Activated T-cell treated with anti-CD3 and anti-CD28 coated beads, Interleukin-2, amount 50 U/mL, for 24 hours (primary cell): Measurements from ENCODE around the gene MARCHF10.
A peak's percentile ranks its signal among the peaks of the same experiment; 100 is the strongest.
"Not testable (repeated sequence)": the region's sequence is repeated elsewhere in the genome, so short reads cannot be mapped to it uniquely, and the experiment has no call there.

Experiments used
- DNase-seq: peaks from one replicate; pipeline ENCODE4 v3.0.0-alpha.2; 2020
- H3K27ac Mint-ChIP-seq: 2 replicates; pipeline ENCODE4 v1.8.0; 2020; ENCODE audit warnings: mild to moderate bottlenecking, mixed read lengths
- H3K27me3 Mint-ChIP-seq: 2 replicates; pipeline ENCODE4 v1.8.0; 2020; ENCODE audit warnings: mixed read lengths
- H3K36me3 Mint-ChIP-seq: 2 replicates; pipeline ENCODE4 v1.8.0; 2020; ENCODE audit warnings: low read depth, mixed read lengths
- H3K4me1 Mint-ChIP-seq: 2 replicates; pipeline ENCODE4 v1.8.0; 2020; ENCODE audit warnings: low read depth, mixed read lengths
- H3K4me3 Mint-ChIP-seq: 2 replicates; pipeline ENCODE4 v1.8.0; 2020; ENCODE audit warnings: mild to moderate bottlenecking, moderate library complexity, mixed read lengths
- H3K9me3 Mint-ChIP-seq: 2 replicates; pipeline ENCODE4 v1.8.0; 2020; ENCODE audit warnings: mixed read lengths

MARCHF10 gene

DNA sequence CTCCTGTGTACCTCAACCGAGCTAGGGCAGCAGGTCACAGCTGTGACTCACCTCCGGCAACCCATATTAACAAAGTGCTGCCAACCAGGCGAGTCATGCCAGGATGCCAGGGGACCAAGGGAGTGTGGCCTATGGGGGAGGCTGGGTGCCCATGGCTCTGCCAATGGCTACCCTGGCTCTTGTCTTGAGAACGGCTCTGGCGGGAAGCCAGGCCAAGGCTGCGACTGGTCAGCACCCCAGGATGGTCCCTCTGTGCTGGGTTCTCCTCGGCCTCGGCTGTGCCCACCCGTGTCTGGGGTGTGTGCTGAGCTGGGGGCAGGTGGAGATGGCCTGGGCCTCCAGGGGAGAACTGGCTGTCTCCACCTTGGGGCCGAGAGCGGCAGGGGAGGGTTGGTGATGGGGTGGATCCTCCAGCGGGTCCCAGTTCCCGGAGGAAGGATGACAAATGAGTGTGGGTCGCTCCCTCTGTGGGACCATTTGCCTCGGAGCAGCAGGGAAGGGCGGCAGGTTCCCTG is 104.8 kb downstream of the MARCHF10 start:
- Mint-ChIP-seq H3K27me3 (peaks cover 66% of the 10 kb centered on the region), H3K4me1 (peaks cover 15% of the 10 kb centered on the region), H3K4me3 (peak overlapping the region; percentile 58), H3K36me3 (no peaks in the 10 kb centered on the region), H3K9me3 (no peaks in the 10 kb centered on the region), H3K27ac (no peak overlapping the region)
- no peak for DNase-seq

DNA sequence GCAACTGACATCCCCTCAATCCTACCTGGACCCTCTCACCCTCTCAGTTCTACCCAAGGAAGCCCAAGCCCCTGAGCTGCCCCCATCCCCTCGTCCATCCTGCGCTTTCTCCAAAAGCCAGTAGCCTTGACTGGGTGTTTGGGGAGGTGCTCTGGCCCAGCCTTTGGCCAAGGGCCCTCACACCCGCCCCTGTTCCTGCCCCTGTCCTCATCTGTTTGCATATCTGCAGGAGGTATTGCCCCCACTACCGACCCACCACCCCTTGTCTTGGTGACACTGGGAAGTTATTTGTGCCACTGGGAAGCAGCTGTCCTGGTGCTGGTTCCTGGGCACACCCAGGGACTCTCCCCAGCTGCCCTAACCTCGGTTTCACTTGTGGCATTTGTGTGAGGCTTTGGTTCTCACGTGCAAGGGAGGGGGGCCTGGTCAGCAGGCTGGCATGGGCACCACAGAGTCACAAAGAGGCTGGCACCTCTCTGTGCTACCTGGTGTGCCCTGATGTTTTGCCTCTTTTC is 105.3 kb downstream of the MARCHF10 start:
- Mint-ChIP-seq H3K27ac (no peak overlapping the region), H3K4me3 (no peak overlapping the region), H3K9me3 (no peaks in the 10 kb centered on the region), H3K36me3 (no peaks in the 10 kb centered on the region), H3K4me1 (peaks cover 15% of the 10 kb centered on the region), H3K27me3 (peaks cover 67% of the 10 kb centered on the region)
- no peak for DNase-seq

DNA sequence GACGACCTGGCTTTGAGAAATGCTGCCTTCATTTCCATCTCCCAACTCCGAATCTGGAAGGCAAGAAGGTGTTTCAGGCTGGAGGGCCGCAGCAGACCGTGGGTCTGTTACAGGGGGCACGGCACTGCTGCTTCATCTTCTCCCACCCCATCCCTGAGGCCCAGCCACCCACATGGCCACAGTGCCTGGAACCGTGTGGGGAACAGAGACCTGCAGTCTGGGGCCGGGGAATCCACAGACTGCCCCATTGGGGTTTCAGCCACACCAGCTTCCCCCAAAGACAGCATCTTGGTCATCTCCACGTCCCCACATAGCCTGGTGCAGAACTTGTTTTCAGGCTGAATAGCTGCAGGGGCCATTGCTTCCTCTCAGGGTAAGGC is 106.4 kb downstream of the MARCHF10 start:
- peaks cover 61% of the 10 kb centered on the region for H3K27me3 Mint-ChIP-seq
- no peaks in the 10 kb centered on the region for H3K9me3 Mint-ChIP-seq
- H3K36me3 Mint-ChIP-seq = no peaks in the 10 kb centered on the region
- DNase-seq = no peak
- peaks cover 15% of the 10 kb centered on the region for H3K4me1 Mint-ChIP-seq
- no peak overlapping the region for H3K4me3 Mint-ChIP-seq
- no peak overlapping the region for H3K27ac Mint-ChIP-seq

DNA sequence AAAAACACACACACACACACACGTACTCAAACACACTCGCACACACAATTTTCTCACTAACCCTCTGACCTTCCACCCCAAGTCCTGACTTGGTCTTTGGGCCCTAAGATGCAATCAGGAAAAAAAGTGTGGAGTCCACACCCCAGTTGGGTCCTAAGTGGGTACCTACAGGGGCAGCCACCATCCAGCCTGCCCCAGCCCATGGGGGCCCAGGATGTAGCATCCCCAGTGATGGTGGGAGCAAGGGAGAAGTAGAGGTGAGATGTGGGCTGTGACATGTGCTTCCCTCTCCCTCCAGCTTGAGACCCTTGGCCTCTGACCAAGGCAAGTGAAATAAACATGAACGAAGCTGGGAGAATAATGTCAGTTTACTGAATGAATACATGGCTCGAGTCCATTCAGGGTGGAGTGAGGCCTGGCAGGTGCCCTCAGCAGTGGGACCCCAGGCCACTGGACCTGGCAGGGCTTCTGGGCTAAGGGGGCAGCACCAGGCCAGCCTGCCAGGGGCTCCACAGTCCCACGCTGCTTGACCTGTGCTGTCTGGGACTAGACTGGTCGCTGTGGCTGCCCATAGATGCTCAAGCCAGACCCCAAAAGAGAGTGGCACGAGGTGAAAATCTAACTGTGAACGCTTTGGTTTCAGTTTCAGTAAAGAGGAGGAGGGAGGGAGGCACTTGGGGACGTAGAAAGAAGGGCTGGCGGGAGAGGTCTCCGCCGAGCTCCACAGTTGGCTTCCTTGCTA is 107.0 kb downstream of the MARCHF10 start:
- H3K9me3 Mint-ChIP-seq = no peaks in the 10 kb centered on the region
- H3K36me3 Mint-ChIP-seq = no peaks in the 10 kb centered on the region
- no peak for DNase-seq
- H3K27me3 Mint-ChIP-seq = peaks cover 56% of the 10 kb centered on the region
- H3K4me3 Mint-ChIP-seq = no peak overlapping the region
- peaks cover 15% of the 10 kb centered on the region for H3K4me1 Mint-ChIP-seq
- H3K27ac Mint-ChIP-seq = no peak overlapping the region

DNA sequence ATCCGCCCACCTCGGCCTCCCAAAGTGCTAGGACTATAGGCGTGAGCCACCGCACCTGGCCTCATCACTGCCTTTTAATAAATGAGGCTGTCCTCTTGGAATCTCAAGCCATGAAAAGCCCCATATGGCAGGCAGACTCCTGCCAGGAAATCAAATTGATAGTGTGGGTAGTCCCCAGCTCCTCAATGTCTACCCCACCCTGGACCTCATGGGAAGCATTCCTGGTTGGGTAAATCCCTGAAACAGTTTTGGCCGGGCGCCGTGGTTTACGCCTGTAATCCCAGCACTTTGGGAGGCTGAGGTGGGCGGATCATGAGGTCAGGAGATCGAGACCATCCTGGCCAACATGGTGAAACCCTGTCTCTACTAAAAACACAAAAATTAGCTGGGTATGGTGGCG is 109.7 kb downstream of the MARCHF10 start:
- H3K4me3 Mint-ChIP-seq, H3K9me3 Mint-ChIP-seq, H3K27ac Mint-ChIP-seq, H3K36me3 Mint-ChIP-seq, H3K4me1 Mint-ChIP-seq, DNase-seq: not testable (repeated sequence)
- H3K27me3 Mint-ChIP-seq = peaks cover 41% of the 10 kb centered on the region

DNA sequence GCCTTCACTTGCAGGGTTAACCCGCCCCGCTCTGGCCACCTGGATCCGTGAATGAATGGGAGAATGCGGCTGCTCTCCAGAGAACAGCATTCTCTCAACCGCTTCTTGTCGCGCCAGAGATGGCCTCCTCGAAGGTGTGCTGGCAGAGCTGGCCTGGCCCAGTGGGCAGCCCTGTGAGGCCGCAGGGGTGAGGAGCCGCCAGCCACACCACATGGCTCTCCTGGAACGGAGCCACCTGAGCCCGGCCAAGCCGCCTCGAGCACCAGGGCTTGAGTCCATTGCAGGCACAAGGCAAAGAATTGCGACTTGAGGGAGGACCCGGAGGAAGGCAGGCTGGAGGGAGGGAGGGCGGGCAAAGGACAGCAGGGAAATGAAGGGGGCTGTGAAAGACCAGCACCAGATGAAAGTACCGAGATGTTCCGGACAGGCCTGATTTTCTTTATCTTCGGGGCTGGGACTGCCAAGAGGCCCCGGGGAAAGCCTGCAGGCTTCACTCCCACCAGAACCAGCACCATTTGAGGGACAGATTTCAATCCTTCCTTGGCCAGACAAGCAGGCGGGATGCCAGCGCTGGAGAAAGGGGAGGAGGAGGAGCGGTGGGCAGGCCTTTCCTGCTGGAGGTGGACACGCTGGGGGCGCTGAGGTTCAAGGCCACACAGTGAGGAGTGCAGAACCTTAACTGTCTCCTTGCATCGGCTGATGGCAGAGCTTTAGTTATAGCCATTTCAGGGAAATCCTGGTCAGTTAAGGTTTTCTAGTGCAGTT is 111.2 kb downstream of the MARCHF10 start:
- no peaks in the 10 kb centered on the region for H3K4me1 Mint-ChIP-seq
- H3K9me3 Mint-ChIP-seq = no peaks in the 10 kb centered on the region
- no peaks in the 10 kb centered on the region for H3K36me3 Mint-ChIP-seq
- no peak for DNase-seq
- no peak overlapping the region for H3K4me3 Mint-ChIP-seq
- H3K27ac Mint-ChIP-seq = no peak overlapping the region
- peaks cover 28% of the 10 kb centered on the region for H3K27me3 Mint-ChIP-seq

DNA sequence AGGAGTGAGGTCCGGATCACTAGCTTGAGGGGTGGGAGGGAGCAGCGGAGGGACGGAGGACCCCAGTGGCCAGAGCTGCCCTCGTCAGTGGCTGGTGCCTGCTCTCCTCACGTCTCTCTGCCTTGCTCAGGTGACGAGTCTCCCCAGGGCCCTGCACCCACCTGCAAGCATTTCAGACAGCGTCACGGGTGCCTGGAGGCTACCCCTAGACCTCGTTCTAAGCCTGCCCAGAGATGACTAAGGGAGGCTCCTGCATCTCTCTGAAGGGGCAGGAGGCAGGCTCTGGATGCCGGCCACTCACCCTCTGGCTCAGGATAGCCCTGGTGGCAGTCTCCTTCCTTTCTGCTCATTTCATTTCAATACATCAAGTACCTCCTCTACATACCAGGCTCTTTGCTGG is 111.9 kb downstream of the MARCHF10 start:
- Mint-ChIP-seq H3K27me3 (peaks cover 23% of the 10 kb centered on the region), H3K27ac (no peak overlapping the region), H3K9me3 (no peaks in the 10 kb centered on the region), H3K4me3 (no peak overlapping the region), H3K4me1 (no peaks in the 10 kb centered on the region), H3K36me3 (no peaks in the 10 kb centered on the region)
- DNase-seq = no peak

DNA sequence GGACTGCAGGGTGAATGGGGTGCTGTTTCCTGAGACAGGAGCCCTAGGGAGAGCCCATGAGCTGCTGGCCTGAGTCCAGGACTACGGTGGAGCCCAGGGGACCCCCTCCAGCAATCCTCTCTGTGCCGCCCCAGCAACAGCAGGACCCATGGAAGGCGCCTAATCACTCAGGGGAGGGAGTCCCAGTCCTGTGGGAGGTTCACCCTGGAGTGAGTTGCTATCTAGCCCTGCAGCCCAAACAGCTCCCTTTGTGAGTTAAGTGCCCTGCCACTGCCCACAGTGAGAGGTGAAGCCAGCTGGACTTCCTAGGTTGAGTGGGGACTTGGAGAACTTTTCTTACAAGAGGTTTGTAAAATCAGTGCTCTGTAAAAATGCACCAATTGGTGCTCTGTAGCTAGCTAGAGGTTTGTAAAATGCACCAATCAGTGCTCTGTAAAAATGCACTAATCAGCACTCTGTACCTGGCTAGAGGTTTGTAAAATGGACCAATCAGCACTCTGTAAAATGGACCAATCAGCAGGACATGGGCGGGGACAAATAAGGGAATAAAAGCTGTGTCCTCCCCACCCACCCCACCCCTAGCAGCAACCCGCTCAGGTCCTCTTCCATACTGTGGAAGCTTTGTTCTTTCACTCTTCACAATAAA is 112.9 kb downstream of the MARCHF10 start:
- not testable (repeated sequence) for DNase-seq, H3K27ac Mint-ChIP-seq, H3K9me3 Mint-ChIP-seq, H3K4me1 Mint-ChIP-seq, H3K4me3 Mint-ChIP-seq, H3K36me3 Mint-ChIP-seq
- peaks cover 17% of the 10 kb centered on the region for H3K27me3 Mint-ChIP-seq

DNA sequence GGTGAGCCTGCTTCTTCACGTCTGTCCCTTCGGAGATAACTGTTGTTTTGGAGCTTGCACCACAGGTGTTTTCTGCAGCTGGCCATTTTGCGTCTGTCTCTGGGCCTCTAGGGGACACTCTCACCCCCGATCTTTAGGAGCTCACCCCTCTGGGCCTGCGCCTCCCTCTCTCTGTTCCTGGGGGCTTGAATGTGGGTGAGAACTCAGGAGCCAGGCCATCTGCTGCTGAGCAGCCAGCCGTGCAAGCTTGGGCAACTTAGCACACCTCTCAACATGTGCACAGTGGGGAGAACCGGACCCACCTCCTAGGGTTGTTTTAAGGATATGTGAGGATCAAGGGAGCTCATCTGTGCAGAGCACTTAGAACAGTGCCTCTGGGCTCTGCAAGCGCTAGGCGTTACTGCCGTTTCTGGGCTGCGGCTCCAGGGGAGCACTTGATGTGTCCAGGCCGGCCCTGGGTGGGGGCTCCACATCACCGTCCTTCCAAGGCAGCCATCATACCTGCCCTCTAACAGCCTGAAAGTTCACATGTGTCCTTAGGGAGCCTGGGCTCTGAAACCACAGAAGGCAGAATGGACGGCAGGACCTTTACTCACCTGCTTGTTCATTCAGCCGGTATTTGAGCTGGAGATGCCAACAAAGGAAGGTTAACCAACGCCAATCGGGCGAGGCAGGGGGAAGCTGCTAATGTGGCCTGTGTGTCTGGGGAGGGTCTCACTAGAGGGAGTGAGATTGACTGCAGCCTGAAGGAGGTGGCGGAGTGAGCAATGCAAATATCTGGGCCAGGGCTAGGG is 114.3 kb downstream of the MARCHF10 start:
- Mint-ChIP-seq H3K27me3 (peaks cover 9% of the 10 kb centered on the region), H3K4me1 (no peaks in the 10 kb centered on the region), H3K27ac (no peak overlapping the region), H3K4me3 (no peak overlapping the region), H3K9me3 (no peaks in the 10 kb centered on the region), H3K36me3 (no peaks in the 10 kb centered on the region)
- no peak for DNase-seq

DNA sequence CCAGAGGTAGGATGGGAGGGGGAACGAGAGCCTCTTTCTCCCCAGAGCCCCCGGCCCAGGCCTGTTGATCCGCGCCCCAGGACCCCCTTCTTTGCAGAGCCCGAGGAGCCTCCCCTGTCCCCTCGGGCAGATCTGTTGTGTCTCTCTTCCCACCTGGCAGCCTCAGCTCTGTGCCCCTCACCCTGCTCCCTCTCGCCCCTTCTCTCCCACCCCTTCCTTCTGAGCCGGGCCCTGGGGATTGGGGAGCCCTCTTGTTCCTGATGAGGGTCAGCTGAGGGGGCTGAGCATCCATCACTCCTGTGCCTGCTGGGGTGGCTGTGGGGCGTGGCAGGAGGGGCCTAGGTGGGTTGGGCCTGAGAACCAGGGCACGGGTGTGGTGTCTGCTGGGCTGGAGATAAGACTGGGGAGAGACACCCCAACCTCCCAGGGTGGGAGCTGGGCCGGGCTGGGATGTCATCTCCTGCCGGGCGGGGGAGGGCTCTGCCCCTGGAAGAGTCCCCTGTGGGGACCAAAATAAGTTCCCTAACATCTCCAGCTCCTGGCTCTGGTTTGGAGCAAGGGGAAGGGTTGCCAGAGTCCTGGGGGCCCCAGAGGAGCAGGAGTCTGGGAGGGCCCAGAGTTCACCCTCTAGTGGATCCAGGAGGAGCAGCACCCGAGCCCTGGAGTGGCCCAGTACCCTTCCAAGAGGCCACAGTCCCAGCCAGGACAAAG is 115.2 kb downstream of the MARCHF10 start:
- H3K9me3 Mint-ChIP-seq = no peaks in the 10 kb centered on the region
- H3K4me3 Mint-ChIP-seq = no peak overlapping the region
- no peak for DNase-seq
- no peaks in the 10 kb centered on the region for H3K36me3 Mint-ChIP-seq
- H3K27me3 Mint-ChIP-seq = peaks cover 8% of the 10 kb centered on the region
- no peaks in the 10 kb centered on the region for H3K4me1 Mint-ChIP-seq
- H3K27ac Mint-ChIP-seq = no peak overlapping the region

DNA sequence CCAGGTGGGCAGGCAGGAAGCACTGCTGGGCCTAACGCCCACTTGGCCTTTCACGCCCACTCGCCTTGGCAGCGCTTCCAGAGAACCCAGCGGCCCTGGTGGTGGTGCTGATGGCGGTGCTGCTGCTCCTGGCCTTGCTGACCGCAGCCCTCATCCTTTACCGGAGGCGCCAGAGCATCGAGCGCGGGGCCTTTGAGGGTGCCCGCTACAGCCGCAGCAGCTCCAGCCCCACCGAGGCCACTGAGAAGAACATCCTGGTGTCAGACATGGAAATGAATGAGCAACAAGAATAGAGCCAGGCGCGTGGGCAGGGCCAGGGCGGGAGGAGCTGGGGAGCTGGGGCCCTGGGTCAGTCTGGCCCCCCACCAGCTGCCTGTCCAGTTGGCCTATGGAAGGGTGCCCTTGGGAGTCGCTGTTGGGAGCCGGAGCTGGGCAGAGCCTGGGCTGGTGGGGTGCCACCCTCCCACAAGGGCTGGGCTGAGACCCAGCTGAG is 115.9 kb downstream of the MARCHF10 start:
- no peak for DNase-seq
- no peak overlapping the region for H3K27ac Mint-ChIP-seq
- no peak overlapping the region for H3K4me3 Mint-ChIP-seq
- H3K4me1 Mint-ChIP-seq = no peaks in the 10 kb centered on the region
- no peaks in the 10 kb centered on the region for H3K9me3 Mint-ChIP-seq
- peaks cover 5% of the 10 kb centered on the region for H3K27me3 Mint-ChIP-seq
- H3K36me3 Mint-ChIP-seq = no peaks in the 10 kb centered on the region

DNA sequence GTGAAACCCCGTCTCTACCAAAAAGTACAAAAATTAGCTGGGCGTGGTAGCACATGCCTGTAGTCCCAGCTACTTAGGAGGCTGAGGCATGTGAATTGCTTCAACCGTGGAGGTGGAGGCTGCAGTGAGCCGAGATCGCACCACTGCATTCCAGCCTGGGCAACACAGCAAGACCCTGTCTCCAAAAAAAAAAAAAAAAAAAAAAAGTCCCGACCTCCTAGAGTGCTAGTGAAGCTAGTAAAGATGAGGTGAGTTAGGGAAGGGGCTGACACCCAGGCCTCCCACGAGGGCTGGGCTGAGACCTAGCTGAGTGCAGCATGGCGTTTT is 116.6 kb downstream of the MARCHF10 start:
- not testable (repeated sequence) for H3K4me1 Mint-ChIP-seq, H3K27me3 Mint-ChIP-seq, H3K9me3 Mint-ChIP-seq, DNase-seq, H3K27ac Mint-ChIP-seq, H3K4me3 Mint-ChIP-seq, H3K36me3 Mint-ChIP-seq

DNA sequence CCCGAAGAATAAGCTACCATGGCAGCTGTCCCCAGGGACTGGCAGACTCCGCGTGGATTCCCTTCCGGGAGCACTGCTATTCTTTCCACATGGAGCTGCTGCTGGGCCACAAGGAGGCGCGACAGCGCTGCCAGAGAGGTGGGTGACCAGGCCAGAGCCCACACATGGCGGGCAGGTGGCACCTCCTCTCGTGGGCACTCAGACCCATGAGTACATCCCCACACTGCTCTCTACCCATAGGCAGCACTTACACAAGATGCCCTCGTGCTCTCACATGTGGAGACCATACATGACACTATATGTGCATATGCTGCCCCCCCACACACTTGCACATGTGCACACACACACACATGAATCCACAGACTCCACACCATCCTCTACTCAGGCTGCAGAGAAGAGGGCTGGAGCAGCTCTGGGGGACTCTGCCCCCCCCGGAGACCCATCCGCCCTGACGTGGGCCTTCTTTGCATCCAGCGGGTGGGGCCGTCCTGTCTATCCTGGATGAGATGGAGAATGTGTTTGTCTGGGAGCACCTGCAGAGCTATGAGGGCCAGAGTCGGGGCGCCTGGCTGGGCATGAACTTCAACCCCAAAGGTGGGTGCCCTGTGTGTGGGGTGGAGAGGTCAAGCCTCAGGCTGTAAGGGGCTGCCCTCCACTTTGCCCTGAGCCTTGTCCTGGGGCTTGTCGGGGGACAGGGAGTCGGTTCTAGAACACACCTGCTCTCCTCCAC is 117.8 kb downstream of the MARCHF10 start:
- no peak for DNase-seq
- Mint-ChIP-seq H3K9me3 (no peaks in the 10 kb centered on the region), H3K27ac (no peak overlapping the region), H3K4me1 (no peaks in the 10 kb centered on the region), H3K36me3 (no peaks in the 10 kb centered on the region), H3K27me3 (peaks cover 5% of the 10 kb centered on the region), H3K4me3 (no peak overlapping the region)
